Measurements from ENCODE around the gene PPP1CC. TPM values are rescaled to one million over a fixed set of nuclear protein-coding genes. Genes with fewer than 3 reads are reported as not detected.

The PPP1CC gene
- total and polyA plus RNA-seq, 2 donors (not counting 3 experiments of a cell fraction or from before 2014, with no cell fraction given) = 67.1 to 139 TPM

DNA sequence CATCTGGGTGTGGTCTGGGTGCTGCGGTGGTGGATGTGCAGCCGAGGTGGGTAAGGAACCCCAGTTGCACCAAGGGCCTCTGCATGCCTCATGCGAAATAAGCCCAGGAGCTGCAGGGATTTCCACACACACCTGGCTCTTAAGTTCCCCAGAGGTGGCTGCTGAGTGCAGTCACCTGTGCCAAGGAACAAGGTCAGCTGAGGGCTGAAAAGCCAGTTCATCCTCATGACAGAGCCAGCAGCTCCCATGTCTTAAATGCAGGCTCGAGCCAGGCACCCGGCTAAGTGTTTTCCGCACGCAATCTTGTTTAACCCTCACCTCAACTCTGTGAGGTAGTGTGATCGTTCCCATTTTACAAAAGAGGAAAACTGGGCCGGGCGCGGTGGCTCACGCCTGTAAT, 63.5 kb downstream of the PPP1CC start:
- no peaks in the 10 kb centered on the region for H3K9me1 ChIP-seq (replicated peaks; ENCODE audit: control insufficient read depth, extremely low read depth, insufficient read depth, low read length)
- ChIA-PET POLR2A (no interaction called here), CTCF (interaction anchor here (1.0 kb wide), 1 partner anchor 10 kb away, joined by 3 read pairs; no protein-coding TSS in a partner anchor)
- H3K9me3 ChIP-seq (replicated peaks; ENCODE audit: control insufficient read depth, insufficient read depth, low read length) = no peaks in the 10 kb centered on the region
- no peak overlapping the region for H3K4me3 ChIP-seq (replicated peaks in 1 of 3; ENCODE audit: insufficient read depth in 1 of 3, low read depth in 1 of 3, low read length in 3 of 3)
- H3K27me3 ChIP-seq (ENCODE audit: control insufficient read depth in 2 of 2, insufficient read depth in 2 of 2, low read length in 2 of 2) = no peaks in the 10 kb centered on the region
- TF ChIP-seq JUN (IDR thresholded peaks at IDR 0.05; ENCODE audit: borderline replicate concordance, insufficient read depth, insufficient read length, low read depth) (no peak), GATA2 (IDR thresholded peaks at IDR 0.05; ENCODE audit: insufficient read depth, insufficient read length, low read depth, low read length) (no peak), MYC (IDR thresholded peaks at IDR 0.05; ENCODE audit: low read depth, low read length) (no peak), POLR2A (IDR thresholded peaks at IDR 0.05; ENCODE audit: low read depth, low read length) (no peak), POLR2AphosphoS5 (IDR thresholded peaks at IDR 0.05; ENCODE audit: insufficient read depth, low read depth, low read length) (no peak), EZH2 (IDR thresholded peaks at IDR 0.05; ENCODE audit: borderline replicate concordance, low read depth, low read length, severe bottlenecking) (no peak), FOS (IDR thresholded peaks at IDR 0.05; ENCODE audit: borderline replicate concordance, insufficient read depth, low read length) (no peak)
- TF ChIP-seq, protein P1, sequence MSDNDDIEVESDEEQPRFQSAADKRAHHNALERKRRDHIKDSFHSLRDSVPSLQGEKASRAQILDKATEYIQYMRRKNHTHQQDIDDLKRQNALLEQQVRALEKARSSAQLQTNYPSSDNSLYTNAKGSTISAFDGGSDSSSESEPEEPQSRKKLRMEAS (IDR thresholded peaks at IDR 0.05; ENCODE audit: insufficient read depth, insufficient read length) = no peak
- TF ChIP-seq, protein P2, sequence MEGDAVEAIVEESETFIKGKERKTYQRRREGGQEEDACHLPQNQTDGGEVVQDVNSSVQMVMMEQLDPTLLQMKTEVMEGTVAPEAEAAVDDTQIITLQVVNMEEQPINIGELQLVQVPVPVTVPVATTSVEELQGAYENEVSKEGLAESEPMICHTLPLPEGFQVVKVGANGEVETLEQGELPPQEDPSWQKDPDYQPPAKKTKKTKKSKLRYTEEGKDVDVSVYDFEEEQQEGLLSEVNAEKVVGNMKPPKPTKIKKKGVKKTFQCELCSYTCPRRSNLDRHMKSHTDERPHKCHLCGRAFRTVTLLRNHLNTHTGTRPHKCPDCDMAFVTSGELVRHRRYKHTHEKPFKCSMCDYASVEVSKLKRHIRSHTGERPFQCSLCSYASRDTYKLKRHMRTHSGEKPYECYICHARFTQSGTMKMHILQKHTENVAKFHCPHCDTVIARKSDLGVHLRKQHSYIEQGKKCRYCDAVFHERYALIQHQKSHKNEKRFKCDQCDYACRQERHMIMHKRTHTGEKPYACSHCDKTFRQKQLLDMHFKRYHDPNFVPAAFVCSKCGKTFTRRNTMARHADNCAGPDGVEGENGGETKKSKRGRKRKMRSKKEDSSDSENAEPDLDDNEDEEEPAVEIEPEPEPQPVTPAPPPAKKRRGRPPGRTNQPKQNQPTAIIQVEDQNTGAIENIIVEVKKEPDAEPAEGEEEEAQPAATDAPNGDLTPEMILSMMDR (IDR thresholded peaks at IDR 0.05; ENCODE audit: extremely low read depth in 1 of 2, insufficient read depth in 1 of 2, low read depth in 1 of 2, low read length in 2 of 2) = no peak
- FAIRE-seq = no peak
- no peaks in the 10 kb centered on the region for H3K4me1 ChIP-seq (ENCODE audit: control insufficient read depth, extremely low read depth, insufficient read depth, low read length)
- H3K79me2 ChIP-seq (ENCODE audit: control insufficient read depth, insufficient read depth, low read length) = no peaks in the 10 kb centered on the region
- BruUV-seq (replicated peaks) = no TSS peak
- dilution Hi-C loops (cut with MboI; ENCODE audit: extremely low pct_ligation_motif_present, low sequenced_read_pairs) = no loop called here
- no peak overlapping the region for H3K4me2 ChIP-seq (ENCODE audit: insufficient read depth, low read length)
- H3K27ac ChIP-seq (ENCODE audit: insufficient read depth, low read depth, low read length) = no peak overlapping the region
- H3K36me3 ChIP-seq (ENCODE audit: control insufficient read depth in 2 of 2, extremely low read depth in 1 of 2, insufficient read depth in 2 of 2, low read length in 2 of 2) = no peaks in the 10 kb centered on the region
- no peaks in the 10 kb centered on the region for H4K20me1 ChIP-seq (replicated peaks; ENCODE audit: control insufficient read depth, extremely low read depth, insufficient read depth, low read length)
- no peak for DNase-seq (ENCODE audit: low read depth, low spot score)
- no peak overlapping the region for H2AFZ ChIP-seq (ENCODE audit: low read depth, low read length)
- intact Hi-C loops (cut with micrococcal nuclease) = no loop called here
- no peak overlapping the region for H3K9ac ChIP-seq (replicated peaks; ENCODE audit: extremely low read depth, insufficient read depth, low read length)

Measured in endothelial cell of umbilical vein (primary cell).